HEK293 (cell line): ENCODE measurements around the gene STIM2.

Source experiments
- TF ChIP-seq, protein P1 (sequence below): fragments of 450-650 bp; formaldehyde crosslinking; IDR thresholded peaks from 2 replicates; pipeline ENCODE4 v1.5.1; 2016; ENCODE audit warnings: missing biosample characterization, missing genetic modification characterization
- TF ChIP-seq, protein P2 (sequence below): IDR thresholded peaks from 2 replicates; pipeline ENCODE4 v1.6.1; 2011; ENCODE audit warnings: mild to moderate bottlenecking, low read depth, low read length, borderline replicate concordance

DNA sequence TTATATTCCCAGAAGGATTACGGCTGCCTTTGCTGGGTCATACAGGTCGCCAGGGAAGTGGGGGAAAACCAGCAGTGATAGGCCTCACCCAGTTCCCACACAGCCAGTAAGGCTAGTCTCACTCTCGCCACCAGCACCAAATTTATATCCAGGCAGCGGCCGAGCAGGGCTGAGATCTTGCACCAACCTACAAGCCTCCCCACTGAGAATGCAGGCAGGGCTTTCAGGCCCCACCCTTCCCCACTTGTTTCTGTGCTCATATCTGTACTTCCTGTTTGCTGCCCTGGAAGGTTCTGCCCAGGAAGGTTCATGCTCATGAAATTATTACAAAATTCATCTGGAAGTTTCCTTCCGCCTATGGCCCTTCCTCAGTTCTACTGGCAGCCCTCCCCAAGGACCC is 179.7 kb downstream of the STIM2 start:
- TF ChIP-seq, protein P1, sequence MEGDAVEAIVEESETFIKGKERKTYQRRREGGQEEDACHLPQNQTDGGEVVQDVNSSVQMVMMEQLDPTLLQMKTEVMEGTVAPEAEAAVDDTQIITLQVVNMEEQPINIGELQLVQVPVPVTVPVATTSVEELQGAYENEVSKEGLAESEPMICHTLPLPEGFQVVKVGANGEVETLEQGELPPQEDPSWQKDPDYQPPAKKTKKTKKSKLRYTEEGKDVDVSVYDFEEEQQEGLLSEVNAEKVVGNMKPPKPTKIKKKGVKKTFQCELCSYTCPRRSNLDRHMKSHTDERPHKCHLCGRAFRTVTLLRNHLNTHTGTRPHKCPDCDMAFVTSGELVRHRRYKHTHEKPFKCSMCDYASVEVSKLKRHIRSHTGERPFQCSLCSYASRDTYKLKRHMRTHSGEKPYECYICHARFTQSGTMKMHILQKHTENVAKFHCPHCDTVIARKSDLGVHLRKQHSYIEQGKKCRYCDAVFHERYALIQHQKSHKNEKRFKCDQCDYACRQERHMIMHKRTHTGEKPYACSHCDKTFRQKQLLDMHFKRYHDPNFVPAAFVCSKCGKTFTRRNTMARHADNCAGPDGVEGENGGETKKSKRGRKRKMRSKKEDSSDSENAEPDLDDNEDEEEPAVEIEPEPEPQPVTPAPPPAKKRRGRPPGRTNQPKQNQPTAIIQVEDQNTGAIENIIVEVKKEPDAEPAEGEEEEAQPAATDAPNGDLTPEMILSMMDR (tag by site-specific recombination): no peak
- TF ChIP-seq, protein P2, sequence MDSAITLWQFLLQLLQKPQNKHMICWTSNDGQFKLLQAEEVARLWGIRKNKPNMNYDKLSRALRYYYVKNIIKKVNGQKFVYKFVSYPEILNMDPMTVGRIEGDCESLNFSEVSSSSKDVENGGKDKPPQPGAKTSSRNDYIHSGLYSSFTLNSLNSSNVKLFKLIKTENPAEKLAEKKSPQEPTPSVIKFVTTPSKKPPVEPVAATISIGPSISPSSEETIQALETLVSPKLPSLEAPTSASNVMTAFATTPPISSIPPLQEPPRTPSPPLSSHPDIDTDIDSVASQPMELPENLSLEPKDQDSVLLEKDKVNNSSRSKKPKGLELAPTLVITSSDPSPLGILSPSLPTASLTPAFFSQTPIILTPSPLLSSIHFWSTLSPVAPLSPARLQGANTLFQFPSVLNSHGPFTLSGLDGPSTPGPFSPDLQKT: no peak
